Omental fat pad (tissue), 4 donors: ENCODE measurements around the gene HTR3A. TPM values are rescaled to one million over a fixed set of nuclear protein-coding genes. Genes with fewer than 3 reads are reported as not detected.
A peak's percentile ranks its signal among the peaks of the same experiment; 100 is the strongest.

ENCODE experiments used
- ATAC-seq: fragments of 150-250 bp; one replicate; pipeline ENCODE4 v1.9.1; 2016; ENCODE audit warnings: mild to moderate bottlenecking, moderate library complexity; ENCODE audit not compliant: low FRiP score
- DNase-seq: peaks from one replicate; pipeline ENCODE4 v3.0.0-alpha.2; 2019; ENCODE audit warnings: low spot score
- CTCF ChIP-seq, 3 donors: fragments of 450-650 bp; IDR thresholded peaks; one replicate each; pipeline ENCODE4 v1.5.1; 2016 to 2017; ENCODE audit warnings: antibody characterized with exemption in 3 of 3, mild to moderate bottlenecking in 3 of 3, moderate library complexity in 2 of 3
- total RNA-seq, 4 donors: library from RNA; depleted of rRNA; stranded (reverse); fragments of >200 nt; gene quantifications; one replicate each; pipeline ENCODE4 v1.1.0, GENCODE V29; 2016

The HTR3A gene
- total RNA-seq, 4 donors from 2014 or later, result 0.88 TPM; not detected in 3

- ATAC-seq (no peak), DNase-seq (no peak)
- no peak for TF ChIP-seq CTCF (IDR thresholded peaks at IDR 0.05)
Observed at GRCh38 chr11:114027926-114028325, 53.0 kb downstream of the HTR3A start.

GRCh38 chr11:114031246-114031966, 56.5 kb downstream of the HTR3A start:
- ATAC-seq, result no peak
- TF ChIP-seq CTCF (IDR thresholded peaks at IDR 0.05), result no peak
- no peak for DNase-seq

GRCh38 chr11:114031967-114032320, 57.0 kb downstream of the HTR3A start:
- DNase-seq (no peak), ATAC-seq (peak; percentile 37)
- TF ChIP-seq CTCF (IDR thresholded peaks at IDR 0.05), result no peak

GRCh38 chr11:114033066-114033465, 58.2 kb downstream of the HTR3A start:
- no peak for DNase-seq
- no peak for TF ChIP-seq CTCF (IDR thresholded peaks at IDR 0.05)
- ATAC-seq, result no peak

- DNase-seq, result no peak
- ATAC-seq, result no peak
- TF ChIP-seq CTCF (IDR thresholded peaks at IDR 0.05), result no peak
Observed at GRCh38 chr11:114033572-114033971, 58.7 kb downstream of the HTR3A start.

- ATAC-seq (no peak), DNase-seq (no peak)
- no peak for TF ChIP-seq CTCF (IDR thresholded peaks at IDR 0.05)
Observed at GRCh38 chr11:114034956-114035355, 60.0 kb downstream of the HTR3A start.

- TF ChIP-seq CTCF (IDR thresholded peaks at IDR 0.05), result peak in 2 of 3 donors; percentile 5 to 47
- DNase-seq (no peak), ATAC-seq (peak; percentile 94)
Observed at GRCh38 chr11:114036147-114036811, 61.4 kb downstream of the HTR3A start.
